HCT116 (cell line): ENCODE measurements around the gene RAVER1. TPM values are rescaled to one million over a fixed set of nuclear protein-coding genes. Genes with fewer than 3 reads are reported as not detected.
A peak's percentile ranks its signal among the peaks of the same experiment; 100 is the strongest.

Experiments used
- ATAC-seq: fragments of 200-7000 bp; cut with Tn5 transposase; 2 replicates; pipeline ENCODE4 v1.9.1; 2020; ENCODE audit warnings: mild to moderate bottlenecking, moderate library complexity
- BruUV-seq: library from RNA; stranded (reverse); fragments of 400-500 nt; replicated peaks from 2 replicates; lab custom pipeline; 2021; lab: Mats Ljungman, UMichigan
- CTCF ChIA-PET: fragments of 300-600 bp; sonication (Branson Sonifier 250); formaldehyde crosslinking; loops from one replicate; lab custom pipeline; 2021; ENCODE audit warnings: antibody characterized with exemption; lab: Charles Lee
- POLR2A ChIA-PET: fragments of 300-600, 350-600 bp; sonication (Branson Sonifier 250); formaldehyde crosslinking; loops from one replicate; lab custom pipeline; 2021; ENCODE audit warnings: antibody characterized with exemption; lab: Charles Lee
- RAD21 ChIA-PET, 2 experiments: fragments of 300-600 bp; sonication (Branson Sonifier 250); formaldehyde crosslinking; loops; one replicate each; lab custom pipeline; 2023; ENCODE audit warnings: low total read pairs in 2 of 2; ENCODE audit not compliant: uncharacterized antibody in 2 of 2, unreplicated experiment in 2 of 2, low non-redundant PET in 1 of 2; lab: Charles Lee
- DNase-seq: peaks from one replicate; pipeline ENCODE4 v3.0.0-alpha.2; 2010; ENCODE audit warnings: low read depth, low spot score
- H2AFZ ChIP-seq: fragments of 200-600 bp; shearing (Covaris generic), sonication (generic); 2 replicates; pipeline ENCODE4 v1.6.1; 2017; ENCODE audit warnings: low read depth, mixed run types, mixed read lengths, antibody characterized with exemption, low read length; ENCODE audit not compliant: poor library complexity, severe bottlenecking
- H3K27ac ChIP-seq: 2 replicates; pipeline ENCODE4 v1.5.1; 2012; ENCODE audit warnings: low read depth, low read length
- H3K27me3 ChIP-seq: fragments of 200-600 bp; sonication (generic); 2 replicates; pipeline ENCODE4 v1.6.1; 2016; ENCODE audit warnings: mixed run types, low read length, mixed read lengths; ENCODE audit not compliant: insufficient read depth
- H3K36me3 ChIP-seq, 2 experiments: fragments of 200-500 bp in 1 of 2; fragments of 200-600 bp in 1 of 2; sonication (Bioruptor generic) in 1 of 2; sonication (generic) in 1 of 2; 2 replicates each; pipeline versions ENCODE4 v1.5.1 to v1.6.1; 2014 to 2016; ENCODE audit warnings: low read length in 2 of 2, inconsistent platforms in 1 of 2, mixed read lengths in 1 of 2, mixed run types in 1 of 2; ENCODE audit not compliant: insufficient read depth in 2 of 2, control insufficient read depth in 1 of 2
- H3K4me1 ChIP-seq, 2 experiments: fragments of 200-600 bp in 1 of 2; sonication (generic) in 1 of 2; 2 replicates each; pipeline versions ENCODE4 v1.5.1 to v1.6.1; 2012 to 2017; ENCODE audit warnings: low read length in 2 of 2, inconsistent platforms in 1 of 2, mild to moderate bottlenecking in 1 of 2, mixed read lengths in 1 of 2, mixed run types in 1 of 2, moderate library complexity in 1 of 2; ENCODE audit not compliant: insufficient read depth in 2 of 2, control insufficient read depth in 1 of 2
- H3K4me2 ChIP-seq: fragments of 200-600 bp; sonication (generic); 2 replicates; pipeline ENCODE4 v1.6.1; 2017; ENCODE audit warnings: mixed run types, low read length, mixed read lengths
- H3K4me3 ChIP-seq, 2 experiments: fragments of 200-600 bp in 1 of 2; sonication (generic) in 1 of 2; replicated peaks in 1 of 2; 2 replicates each; pipeline ENCODE4 v1.5.1; 2011 to 2016; ENCODE audit warnings: low read length in 2 of 2, control low read depth in 1 of 2, low read depth in 1 of 2, mild to moderate bottlenecking in 1 of 2, mixed read lengths in 1 of 2, mixed run types in 1 of 2
- H3K79me2 ChIP-seq: fragments of 200-600 bp; sonication (generic); 2 replicates; pipeline ENCODE4 v1.6.1; 2017; ENCODE audit warnings: mild to moderate bottlenecking, mixed run types, low read length, moderate library complexity, mixed read lengths; ENCODE audit not compliant: insufficient read depth
- H3K9ac ChIP-seq: fragments of 200-600 bp; sonication (generic); 2 replicates; pipeline ENCODE4 v1.6.1; 2016; ENCODE audit warnings: low read length, mixed read lengths
- H3K9me2 ChIP-seq: fragments of 200-600 bp; sonication (generic), shearing (Covaris generic); 2 replicates; pipeline ENCODE4 v1.6.1; 2017; ENCODE audit warnings: mixed run types, mild to moderate bottlenecking, moderate library complexity; ENCODE audit not compliant: insufficient read depth
- H3K9me3 ChIP-seq, 2 experiments: fragments of 200-500 bp in 1 of 2; fragments of 200-600 bp in 1 of 2; sonication (Bioruptor generic) in 1 of 2; sonication (generic) in 1 of 2; 2 replicates each; pipeline ENCODE4 v1.6.1; 2014 to 2017; ENCODE audit warnings: low read length in 2 of 2, mixed read lengths in 2 of 2, inconsistent platforms in 1 of 2, low read depth in 1 of 2, mild to moderate bottlenecking in 1 of 2, mixed run types in 1 of 2, moderate library complexity in 1 of 2; ENCODE audit not compliant: control insufficient read depth in 1 of 2, insufficient read depth in 1 of 2
- H4K20me1 ChIP-seq: fragments of 200-600 bp; sonication (generic), shearing (Covaris generic); 2 replicates; pipeline ENCODE4 v1.6.1; 2017; ENCODE audit warnings: mixed run types, mild to moderate bottlenecking, moderate library complexity; ENCODE audit not compliant: insufficient read depth
- CBX3 ChIP-seq: IDR thresholded peaks from 2 replicates; pipeline ENCODE4 v1.6.1; 2012; ENCODE audit warnings: low read depth
- CEBPB ChIP-seq: IDR thresholded peaks from 2 replicates; pipeline ENCODE4 v1.6.1; 2012; ENCODE audit warnings: low read depth
- EGR1 ChIP-seq: IDR thresholded peaks from 2 replicates; pipeline ENCODE4 v1.6.1; 2012; ENCODE audit warnings: low read depth
- ELF1 ChIP-seq: IDR thresholded peaks from 2 replicates; pipeline ENCODE4 v1.6.1; 2012; ENCODE audit warnings: low read depth, borderline replicate concordance
- EZH2 ChIP-seq: fragments of 200-600 bp; sonication (generic); IDR thresholded peaks from 2 replicates; pipeline ENCODE4 v1.6.1; 2017; ENCODE audit warnings: antibody characterized with exemption, mixed run types
- EZH2phosphoT487 ChIP-seq: fragments of 200-600 bp; IDR thresholded peaks from 2 replicates; pipeline ENCODE4 v1.6.1; 2018; ENCODE audit warnings: antibody characterized with exemption, borderline replicate concordance
- JUND ChIP-seq: IDR thresholded peaks from 2 replicates; pipeline ENCODE4 v1.6.1; 2012
- MAX ChIP-seq: IDR thresholded peaks from 2 replicates; pipeline ENCODE4 v1.6.1; 2012
- POLR2A ChIP-seq: IDR thresholded peaks from 2 replicates; pipeline ENCODE4 v1.7.0; 2011; ENCODE audit warnings: borderline replicate concordance; ENCODE audit not compliant: insufficient read depth, insufficient read length; ENCODE audit errors: extremely low read depth
- RAD21 ChIP-seq: IDR thresholded peaks from 2 replicates; pipeline ENCODE4 v1.6.1; 2012; ENCODE audit warnings: low read depth, mild to moderate bottlenecking
- SIN3A ChIP-seq: IDR thresholded peaks from 2 replicates; pipeline ENCODE4 v1.6.1; 2012; ENCODE audit warnings: low read depth
- SP1 ChIP-seq: IDR thresholded peaks from 2 replicates; pipeline ENCODE4 v1.6.1; 2012; ENCODE audit warnings: low read depth
- SRF ChIP-seq: IDR thresholded peaks from 2 replicates; pipeline ENCODE4 v1.6.1; 2012; ENCODE audit warnings: low read depth
- TCF7L2 ChIP-seq: IDR thresholded peaks from 2 replicates; pipeline ENCODE4 v1.7.0; 2011; ENCODE audit warnings: borderline replicate concordance, inconsistent platforms; ENCODE audit not compliant: insufficient read depth, insufficient read length; ENCODE audit errors: extremely low read depth
- YY1 ChIP-seq: IDR thresholded peaks from 2 replicates; pipeline ENCODE4 v1.6.1; 2011; ENCODE audit warnings: low read length, low read depth, moderate library complexity, mild to moderate bottlenecking; ENCODE audit not compliant: insufficient replicate concordance; ENCODE audit errors: extremely low read depth
- ZBTB33 ChIP-seq: IDR thresholded peaks from 2 replicates; pipeline ENCODE4 v1.6.1; 2011; ENCODE audit warnings: mild to moderate bottlenecking, low read length, moderate library complexity; ENCODE audit not compliant: insufficient replicate concordance; ENCODE audit errors: extremely low read depth
- ZFX ChIP-seq: fragments of 450-650 bp; IDR thresholded peaks from 2 replicates; pipeline ENCODE4 v1.6.1; 2017
- ZNF274 ChIP-seq: fragments of 200-500 bp; sonication (Bioruptor generic); IDR thresholded peaks from 2 replicates; pipeline ENCODE4 v1.6.1; 2014; ENCODE audit warnings: mild to moderate bottlenecking, low read depth, low read length, inconsistent platforms
- intact Hi-C: fragments of 100-400 bp; cut with micrococcal nuclease; formaldehyde crosslinking; loops from 2 replicates; pipeline ENCODE4 v1.10.0; 2022
- total RNA-seq: library from RNA; stranded (reverse); gene quantifications from one replicate; pipeline ENCODE4 v1.2.1, GENCODE V29; 2021; ENCODE audit not compliant: unreplicated experiment
- TF ChIP-seq, protein P1 (sequence below): IDR thresholded peaks from 2 replicates; pipeline ENCODE4 v1.6.1; 2012
- TF ChIP-seq, protein P2 (sequence below), 3 experiments: fragments of 200-600 bp in 1 of 3; sonication (generic) in 1 of 3; IDR thresholded peaks in 2 of 3; conservative IDR thresholded peaks in 1 of 3; 2 replicates each; pipeline ENCODE4 v1.5.1; 2012 to 2017; ENCODE audit warnings: low read depth in 2 of 3, low read length in 2 of 3, antibody characterized with exemption in 1 of 3, borderline replicate concordance in 1 of 3, control low read depth in 1 of 3, mild to moderate bottlenecking in 1 of 3, mixed read lengths in 1 of 3, mixed run types in 1 of 3, moderate library complexity in 1 of 3; ENCODE audit not compliant: insufficient read depth in 1 of 3

RAVER1 gene
- total RNA-seq, 1 experiment from 2014 or later: 71.0 TPM

GRCh38 chr19:10299545-10300458 lies 33.5 kb downstream of the RAVER1 start:
- no peak for TF ChIP-seq MAX
- no peak for TF ChIP-seq ZBTB33
- no peak for TF ChIP-seq CBX3
- TF ChIP-seq POLR2A: no peak
- TF ChIP-seq, protein P1, sequence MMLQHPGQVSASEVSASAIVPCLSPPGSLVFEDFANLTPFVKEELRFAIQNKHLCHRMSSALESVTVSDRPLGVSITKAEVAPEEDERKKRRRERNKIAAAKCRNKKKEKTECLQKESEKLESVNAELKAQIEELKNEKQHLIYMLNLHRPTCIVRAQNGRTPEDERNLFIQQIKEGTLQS: no peak
- TF ChIP-seq EZH2: no peak
- no peak for TF ChIP-seq SP1
- TF ChIP-seq SIN3A: no peak
- TF ChIP-seq RAD21: no peak
- no peak for TF ChIP-seq YY1
- TF ChIP-seq CEBPB: no peak
- no peak for TF ChIP-seq SRF
- TF ChIP-seq, protein P2, sequence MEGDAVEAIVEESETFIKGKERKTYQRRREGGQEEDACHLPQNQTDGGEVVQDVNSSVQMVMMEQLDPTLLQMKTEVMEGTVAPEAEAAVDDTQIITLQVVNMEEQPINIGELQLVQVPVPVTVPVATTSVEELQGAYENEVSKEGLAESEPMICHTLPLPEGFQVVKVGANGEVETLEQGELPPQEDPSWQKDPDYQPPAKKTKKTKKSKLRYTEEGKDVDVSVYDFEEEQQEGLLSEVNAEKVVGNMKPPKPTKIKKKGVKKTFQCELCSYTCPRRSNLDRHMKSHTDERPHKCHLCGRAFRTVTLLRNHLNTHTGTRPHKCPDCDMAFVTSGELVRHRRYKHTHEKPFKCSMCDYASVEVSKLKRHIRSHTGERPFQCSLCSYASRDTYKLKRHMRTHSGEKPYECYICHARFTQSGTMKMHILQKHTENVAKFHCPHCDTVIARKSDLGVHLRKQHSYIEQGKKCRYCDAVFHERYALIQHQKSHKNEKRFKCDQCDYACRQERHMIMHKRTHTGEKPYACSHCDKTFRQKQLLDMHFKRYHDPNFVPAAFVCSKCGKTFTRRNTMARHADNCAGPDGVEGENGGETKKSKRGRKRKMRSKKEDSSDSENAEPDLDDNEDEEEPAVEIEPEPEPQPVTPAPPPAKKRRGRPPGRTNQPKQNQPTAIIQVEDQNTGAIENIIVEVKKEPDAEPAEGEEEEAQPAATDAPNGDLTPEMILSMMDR (IDR thresholded peaks at IDR 0.05 in 2 of 3, conservative IDR thresholded peaks at IDR 0.05 in 1 of 3; ENCODE audit: borderline replicate concordance in 1 of 3, insufficient read depth in 1 of 3, low read depth in 2 of 3, low read length in 2 of 3): no peak
- no peak for TF ChIP-seq ZNF274
- TF ChIP-seq TCF7L2: no peak
- no peak for TF ChIP-seq ZFX
- TF ChIP-seq ELF1: no peak
- no peak for TF ChIP-seq JUND
- no peak for TF ChIP-seq EZH2phosphoT487
- TF ChIP-seq EGR1: no peak
- Histone ChIP-seq H3K9me3 (no peaks in the 10 kb centered on the region), H3K27ac (no peak overlapping the region), H3K36me3 (no peaks in the 10 kb centered on the region; a peak in 1 of 4 replicates), H3K4me3 (no peak overlapping the region), H3K79me2 (no peaks in the 10 kb centered on the region), H3K9me2 (no peaks in the 10 kb centered on the region), H3K4me1 (peaks cover 0 to 6% of the 10 kb centered on the region in 2 experiments; a peak in 2 of 4 replicates), H3K4me2 (no peak overlapping the region), H2AFZ (no peak overlapping the region), H3K9ac (no peak overlapping the region), H3K27me3 (no peaks in the 10 kb centered on the region), H4K20me1 (no peaks in the 10 kb centered on the region)
- intact Hi-C loops: no loop called here
- POLR2A ChIA-PET: interaction anchor here (1.5 kb wide), 1 partner anchor 10 kb away, joined by 5 read pairs; the partner anchor contains the start of gene ICAM5
- no peak for DNase-seq
- CTCF ChIA-PET: no interaction called here
- 0 out of 2 replicates have a peak, but pooled peaks have one; percentile 21 for ATAC-seq
- RAD21 ChIA-PET: no interaction called here
- no TSS peak for BruUV-seq
